IMR-90 (cell line): ENCODE results near the gene SLC4A8.

Experiments used
- CHD1 ChIP-seq: IDR thresholded peaks from 2 replicates; pipeline ENCODE4 v1.6.1; 2012; ENCODE audit warnings: low read depth, low read length, improper control_type of control experiment
- CTCF ChIP-seq: conservative IDR thresholded peaks from 2 replicates; pipeline ENCODE4 v1.5.1; 2012; ENCODE audit warnings: mild to moderate bottlenecking, low read depth, low read length, improper control_type of control experiment
- NFE2L2 ChIP-seq: fragments of 150-350 bp; IDR thresholded peaks from 2 replicates; pipeline ENCODE4 v1.6.1; 2016; ENCODE audit warnings: low read depth, mild to moderate bottlenecking, low read length
- POLR2A ChIP-seq: IDR thresholded peaks from 2 replicates; pipeline ENCODE4 v1.6.1; 2012; ENCODE audit warnings: mild to moderate bottlenecking, low read depth, low read length
- SMC3 ChIP-seq: fragments of 150-350 bp; IDR thresholded peaks from 2 replicates; pipeline ENCODE4 v1.6.1; 2016; ENCODE audit warnings: low read depth, mild to moderate bottlenecking, antibody characterized with exemption, low read length, moderate library complexity
- TF ChIP-seq, protein P1 (sequence below): fragments of 150-350 bp; IDR thresholded peaks from 2 replicates; pipeline ENCODE4 v1.6.1; 2017; ENCODE audit warnings: mild to moderate bottlenecking, antibody characterized with exemption, low read length, low read depth

- TF ChIP-seq CTCF = no peak
- no peak for TF ChIP-seq NFE2L2
- no peak for TF ChIP-seq SMC3
- TF ChIP-seq CHD1 = no peak
- TF ChIP-seq POLR2A = no peak
- TF ChIP-seq, protein P1, sequence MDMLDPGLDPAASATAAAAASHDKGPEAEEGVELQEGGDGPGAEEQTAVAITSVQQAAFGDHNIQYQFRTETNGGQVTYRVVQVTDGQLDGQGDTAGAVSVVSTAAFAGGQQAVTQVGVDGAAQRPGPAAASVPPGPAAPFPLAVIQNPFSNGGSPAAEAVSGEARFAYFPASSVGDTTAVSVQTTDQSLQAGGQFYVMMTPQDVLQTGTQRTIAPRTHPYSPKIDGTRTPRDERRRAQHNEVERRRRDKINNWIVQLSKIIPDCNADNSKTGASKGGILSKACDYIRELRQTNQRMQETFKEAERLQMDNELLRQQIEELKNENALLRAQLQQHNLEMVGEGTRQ = no peak
Observed at GRCh38 chr12:51377099-51377984, 47.3 kb upstream of the SLC4A8 start.
